GM18508 (cell line): ENCODE data around the gene FAXC.
"Not testable (repeated sequence)": the region's sequence is repeated elsewhere in the genome, so short reads cannot be mapped to it uniquely, and the experiment has no call there.

Experiments used
- ATAC-seq: cut with Tn5 transposase; IDR thresholded peaks from one replicate; pipeline ENCODE4 v1.9.1; 2021; ENCODE audit warnings: moderate number of reproducible peaks; ENCODE audit not compliant: insufficient read depth, unreplicated experiment

FAXC gene

DNA sequence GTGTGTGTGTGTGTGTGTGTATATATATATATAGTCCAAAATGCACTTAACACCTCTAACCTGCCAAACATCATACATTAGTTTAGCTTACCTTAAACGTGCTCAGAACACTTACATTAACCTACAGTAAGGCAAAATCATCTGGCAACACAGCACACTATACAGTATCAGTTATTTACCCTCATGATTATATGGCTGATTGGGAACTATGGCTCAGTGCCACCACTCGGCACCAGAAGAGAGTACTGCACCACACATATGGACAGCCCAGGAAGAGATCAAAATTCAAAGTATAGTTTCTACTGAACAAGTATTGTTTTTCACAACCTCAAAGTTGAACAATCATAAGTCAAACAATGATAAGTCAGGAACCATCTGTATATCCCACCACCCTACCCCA lies 59.8 kb downstream of the FAXC start:
- no peak for ATAC-seq

DNA sequence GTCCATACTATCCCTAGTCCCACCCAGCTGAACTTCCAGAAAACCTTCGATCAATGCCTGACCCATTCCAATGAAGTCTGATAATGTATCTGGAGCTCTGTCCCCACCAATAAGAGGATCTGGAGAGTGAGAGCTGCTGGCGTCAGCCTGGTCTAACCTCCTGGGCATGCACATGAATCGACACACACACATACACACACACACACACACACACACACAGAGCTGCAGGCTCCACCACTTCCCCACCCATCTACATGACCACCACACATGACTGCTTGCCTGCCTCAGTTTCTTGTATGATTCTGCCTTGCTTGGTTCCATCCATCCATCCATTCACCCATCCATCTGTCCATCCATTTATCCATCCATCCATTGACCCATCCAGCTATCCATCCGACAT lies 60.8 kb downstream of the FAXC start:
- no peak for ATAC-seq

DNA sequence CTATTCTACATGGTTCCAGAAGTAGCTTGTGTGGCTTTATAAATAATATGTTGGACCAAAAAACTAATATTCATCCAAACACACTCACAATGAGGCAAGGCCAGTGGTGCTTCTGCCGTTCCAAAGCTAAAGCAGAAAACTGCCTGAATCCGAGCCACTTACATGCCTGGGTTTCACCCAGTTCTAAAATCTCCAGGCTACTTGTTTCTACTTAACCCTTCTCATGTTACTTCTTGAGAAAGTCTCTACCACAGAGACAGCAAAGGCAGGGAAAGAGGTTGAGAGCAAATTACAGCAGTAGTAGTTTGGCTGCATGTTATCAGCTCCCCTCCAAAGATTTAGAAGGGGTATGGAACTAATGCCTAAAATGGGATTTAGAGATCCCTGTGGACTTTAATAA lies 62.0 kb downstream of the FAXC start:
- ATAC-seq, result no peak

DNA sequence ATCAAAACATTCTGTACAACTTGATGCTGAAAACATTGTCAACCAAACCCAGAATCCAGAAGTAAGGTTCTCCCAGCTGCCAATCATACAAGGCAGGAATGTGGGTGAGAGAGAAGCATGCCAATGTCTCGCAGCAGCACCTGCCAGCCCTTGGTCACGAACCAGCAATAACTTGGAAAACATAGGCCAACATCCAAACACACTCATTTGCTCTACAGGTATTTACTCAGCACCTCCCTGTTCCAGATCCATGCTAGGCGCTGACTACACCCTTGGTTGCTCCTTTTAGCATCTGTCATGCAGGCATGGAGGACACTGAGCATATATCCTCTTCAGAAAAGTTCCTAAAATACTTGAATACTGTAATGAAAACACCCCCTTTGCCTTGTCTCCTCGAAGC lies 63.6 kb downstream of the FAXC start:
- no peak for ATAC-seq

DNA sequence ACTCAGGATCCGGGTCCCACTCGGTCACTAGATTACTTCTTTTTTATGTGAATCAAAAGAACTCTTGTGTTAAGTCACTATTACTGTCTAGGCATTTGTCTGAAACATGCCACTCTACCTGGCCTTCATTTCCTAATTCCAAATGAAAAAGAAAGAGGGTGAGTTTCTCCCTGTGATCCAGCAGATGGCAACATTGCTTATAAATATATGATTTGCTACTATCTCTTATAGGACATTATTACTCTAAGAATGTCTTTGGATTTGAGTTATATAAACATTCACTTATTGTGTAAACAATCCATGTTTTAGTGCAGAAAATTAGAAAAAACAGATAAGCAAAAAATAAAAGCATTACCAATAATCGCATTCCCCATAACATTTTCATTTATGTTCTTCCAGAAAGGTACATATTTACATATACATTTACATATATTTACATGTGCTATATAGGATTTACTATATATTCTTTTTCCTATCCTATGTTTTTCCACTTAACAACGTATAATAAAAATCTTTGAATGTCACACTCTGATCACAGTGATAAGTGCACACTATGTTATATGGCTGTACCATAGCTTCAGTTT lies 66.9 kb downstream of the FAXC start:
- no peak for ATAC-seq

DNA sequence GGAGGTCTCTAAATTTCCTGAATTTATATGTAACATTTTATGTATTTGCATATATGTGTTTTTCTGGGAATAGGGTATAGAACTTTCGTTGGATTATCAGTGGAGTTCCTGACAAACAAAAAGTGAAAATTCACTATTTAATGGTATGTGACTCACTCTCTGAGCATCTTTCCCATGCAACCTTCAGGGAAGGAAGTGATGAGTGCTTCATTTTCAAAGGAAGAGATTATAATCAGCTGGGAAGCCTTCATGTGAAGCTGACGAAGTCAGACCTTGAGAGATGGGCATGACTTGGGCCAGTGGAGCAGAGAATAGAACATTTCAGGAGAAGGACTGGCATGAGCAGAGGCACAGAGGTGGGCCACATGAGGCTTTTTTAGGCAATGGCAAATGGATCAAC lies 72.7 kb downstream of the FAXC start:
- no peak for ATAC-seq

DNA sequence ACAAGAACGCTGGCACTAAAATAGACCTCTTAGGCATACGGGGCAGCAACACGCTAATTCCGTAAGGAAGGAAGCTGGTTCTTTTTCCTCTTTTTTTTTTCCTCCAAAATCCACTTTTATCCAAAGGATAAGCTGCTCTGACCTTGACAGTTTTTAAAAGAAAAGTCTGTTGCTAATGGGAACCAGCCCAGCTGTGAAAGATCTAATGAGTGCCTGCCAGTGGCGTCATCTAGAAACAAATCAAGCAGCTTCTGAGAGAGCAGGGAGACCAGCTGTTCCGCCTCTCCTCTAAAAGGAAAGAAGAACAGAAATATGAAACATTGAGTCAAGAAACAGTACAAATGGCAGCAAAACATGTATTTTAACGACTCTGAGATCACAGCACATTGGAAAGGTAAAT lies 78.6 kb downstream of the FAXC start:
- ATAC-seq, result no peak

DNA sequence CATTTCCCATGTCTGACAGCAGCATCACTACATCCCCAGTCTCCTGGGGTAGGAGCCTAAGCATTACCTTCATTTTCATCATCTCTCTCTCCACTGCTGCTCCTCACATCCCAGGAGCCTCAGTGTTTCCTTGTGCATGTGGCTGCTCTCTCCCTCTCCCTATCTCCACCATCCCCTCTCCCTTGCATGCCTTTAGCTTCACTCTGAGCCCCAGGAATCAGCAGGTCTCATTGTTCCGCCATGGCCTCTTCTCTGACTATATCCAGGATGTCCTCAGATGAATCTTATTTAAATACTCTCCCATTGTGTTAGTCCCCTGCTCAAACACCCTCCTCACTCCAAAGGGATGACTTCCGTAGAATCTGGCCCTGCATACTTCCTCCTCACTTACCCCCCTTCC lies 79.4 kb downstream of the FAXC start:
- no peak for ATAC-seq

DNA sequence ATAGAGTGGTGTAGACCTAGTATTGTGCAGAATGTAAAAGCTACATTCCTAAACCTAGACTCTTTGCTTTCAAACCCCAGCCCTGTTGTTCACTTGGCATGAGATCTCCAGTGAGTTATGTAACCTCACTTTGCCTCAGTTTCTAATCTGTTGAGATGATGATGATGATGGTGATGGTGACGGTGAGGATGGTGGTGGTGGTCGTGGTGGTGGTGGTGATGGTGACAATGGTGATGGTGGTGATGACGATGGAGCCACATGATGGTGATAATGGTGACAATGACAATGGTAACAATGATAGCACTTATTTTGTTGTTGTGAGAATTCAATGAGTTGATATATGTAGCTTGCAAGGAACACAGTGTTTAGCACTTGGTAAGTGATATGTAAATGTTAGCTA lies 80.3 kb downstream of the FAXC start:
- ATAC-seq, result no peak

DNA sequence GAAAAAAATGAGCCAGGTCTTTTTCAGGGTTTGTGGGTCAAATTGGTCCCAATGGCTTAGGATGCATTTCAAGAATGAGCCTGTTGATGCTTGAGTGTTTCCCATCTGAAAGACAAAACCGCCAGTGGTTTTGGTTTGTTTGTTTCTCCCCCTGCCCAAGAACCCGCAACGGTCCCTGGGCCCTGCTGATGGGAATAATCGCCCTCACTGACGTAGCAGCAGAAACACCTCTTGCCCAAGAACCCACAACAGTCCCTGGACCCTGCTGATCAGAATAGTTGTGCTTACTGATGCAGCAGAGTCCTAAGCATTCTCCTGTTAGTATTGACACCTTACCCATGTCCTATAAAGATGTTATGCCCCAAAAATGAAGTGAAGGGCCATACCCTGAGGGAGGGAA lies 82.5 kb downstream of the FAXC start:
- ATAC-seq, result not testable (repeated sequence)

DNA sequence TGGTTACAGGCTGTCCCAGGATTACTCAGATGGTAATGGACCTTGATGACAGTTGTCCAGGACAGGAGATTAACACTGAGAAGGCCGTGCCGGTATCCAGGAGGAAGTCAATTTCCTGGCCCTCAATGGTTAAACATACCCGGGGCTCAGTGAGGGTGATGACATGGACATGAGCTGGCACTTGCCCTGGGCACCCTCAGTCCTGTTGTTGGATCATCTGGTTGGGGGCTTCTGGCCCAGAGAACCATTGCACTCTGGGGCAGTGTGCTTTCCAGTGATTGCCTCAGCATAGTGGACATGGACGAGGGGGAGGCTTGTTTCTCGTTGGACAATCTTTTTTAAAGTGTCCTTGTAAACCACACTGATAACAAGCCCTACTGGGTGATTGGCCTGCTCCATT lies 84.0 kb downstream of the FAXC start:
- not testable (repeated sequence) for ATAC-seq

DNA sequence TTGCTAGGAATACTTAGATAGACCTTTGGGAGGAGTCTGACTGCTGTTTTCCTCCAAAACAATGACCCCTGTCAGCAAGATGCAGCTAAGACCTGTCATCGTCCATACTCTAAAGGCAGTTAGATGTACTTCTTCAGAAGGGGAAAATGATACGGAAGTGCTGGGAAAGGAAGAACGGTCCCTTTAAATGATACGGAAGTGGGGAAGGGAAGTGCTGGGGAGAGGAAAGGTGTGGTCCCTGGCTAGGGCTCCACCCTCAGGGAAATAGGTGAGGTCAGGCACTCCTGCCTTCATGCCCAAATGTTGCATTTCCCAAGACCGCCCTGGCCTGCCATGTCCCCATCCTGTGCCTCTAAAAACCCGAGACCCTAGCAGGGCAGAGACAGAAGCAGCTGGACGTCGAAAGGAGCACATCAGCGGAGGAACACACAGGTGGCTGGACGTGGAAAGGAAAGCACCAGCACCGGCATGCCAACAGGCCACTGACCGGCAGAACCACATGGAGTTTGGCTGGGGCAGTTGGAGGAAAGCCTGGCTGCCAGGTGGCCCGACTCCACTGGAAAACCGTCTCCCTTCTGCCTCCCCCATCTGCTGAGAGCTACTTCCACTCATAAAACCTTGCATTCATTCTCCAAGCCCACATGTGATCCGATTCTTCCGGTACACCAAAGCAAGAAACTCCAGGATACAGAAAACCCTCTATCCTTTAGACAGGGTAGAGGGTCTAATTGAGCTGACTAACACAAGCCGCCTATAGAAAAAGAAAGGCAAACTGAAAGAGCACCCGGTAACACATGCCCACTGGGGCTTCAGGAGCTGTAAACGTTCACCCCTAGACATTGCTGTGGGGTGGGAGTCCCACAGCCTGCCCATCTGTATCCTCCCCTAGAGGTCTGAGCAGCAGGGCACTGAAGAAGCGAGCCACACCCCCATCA lies 94.6 kb downstream of the FAXC start:
- ATAC-seq, result no peak

DNA sequence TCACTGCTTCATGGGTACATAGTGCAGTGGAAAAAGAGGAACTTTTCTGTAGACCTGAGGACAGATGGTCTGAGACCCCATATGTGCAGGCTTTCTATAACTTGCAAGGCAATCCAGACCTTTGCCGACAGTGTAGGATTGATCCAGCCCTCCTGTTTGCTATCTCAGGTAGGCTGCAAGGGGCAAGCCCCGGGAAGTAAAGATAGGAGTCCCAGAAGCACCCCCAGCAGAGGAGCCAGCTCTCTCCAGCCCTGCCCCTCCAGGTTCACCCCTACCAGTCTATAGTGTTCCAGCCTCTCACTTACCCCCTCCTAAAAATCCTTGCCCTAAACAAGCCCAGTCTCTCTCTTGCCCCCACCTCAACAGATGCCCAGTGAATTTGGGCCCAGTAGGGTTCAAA lies 96.2 kb downstream of the FAXC start:
- no peak for ATAC-seq

DNA sequence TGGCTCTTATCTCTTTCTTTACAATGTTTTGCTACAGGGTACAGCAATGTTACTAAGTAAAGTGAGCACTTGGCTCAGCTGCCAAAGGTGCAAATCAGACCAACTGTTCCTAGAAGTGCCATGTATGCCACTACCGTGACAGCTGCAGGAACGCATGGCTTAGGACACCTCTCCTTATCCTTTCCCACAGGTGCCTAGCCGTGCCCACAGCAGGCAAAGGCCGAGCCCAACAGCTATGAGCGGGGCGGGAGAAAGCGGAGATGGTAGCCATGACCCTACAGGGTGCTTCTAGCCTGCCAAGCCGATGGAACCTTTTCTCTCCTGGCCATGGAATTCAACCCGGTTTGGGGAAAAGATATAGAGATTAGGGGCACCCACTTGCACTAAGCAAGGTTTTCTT lies 97.1 kb downstream of the FAXC start:
- ATAC-seq, result no peak

DNA sequence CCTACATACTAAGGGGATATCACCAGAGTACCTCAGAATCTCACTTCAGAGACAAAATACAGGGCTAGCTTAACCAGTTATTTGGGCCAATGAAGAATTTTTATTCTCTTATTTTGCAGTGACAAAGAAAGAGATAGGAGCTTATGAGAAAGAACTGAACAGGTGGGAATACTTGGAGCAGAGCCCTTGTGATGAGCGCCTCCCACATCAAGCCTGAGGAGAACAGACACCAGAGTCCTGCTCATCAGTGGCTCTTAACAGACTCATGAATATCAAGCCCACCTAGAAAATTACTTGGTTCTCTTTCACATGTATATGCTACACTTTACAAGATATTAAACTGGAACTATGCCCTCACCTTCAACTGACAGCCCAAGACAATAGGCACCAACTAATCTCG lies 99.0 kb downstream of the FAXC start:
- no peak for ATAC-seq

DNA sequence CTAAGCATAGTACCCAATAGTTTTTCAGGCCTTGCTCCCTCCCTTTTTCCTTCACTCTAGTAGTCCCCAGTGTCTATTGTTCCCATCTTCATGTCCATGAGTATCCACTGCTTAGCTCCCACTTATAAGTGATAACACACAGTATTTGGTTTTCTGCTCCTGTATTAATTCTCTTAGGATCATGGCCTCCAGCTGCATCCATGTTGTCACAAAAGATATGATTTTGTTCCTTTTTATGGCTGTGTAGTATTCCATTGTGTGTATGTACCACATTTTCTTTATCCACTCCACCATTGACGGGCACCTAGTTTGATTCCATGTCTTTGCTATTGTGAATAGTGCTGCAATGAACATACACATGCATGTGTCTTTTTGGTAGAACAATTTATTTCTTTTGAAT lies 102.9 kb downstream of the FAXC start:
- no peak for ATAC-seq

DNA sequence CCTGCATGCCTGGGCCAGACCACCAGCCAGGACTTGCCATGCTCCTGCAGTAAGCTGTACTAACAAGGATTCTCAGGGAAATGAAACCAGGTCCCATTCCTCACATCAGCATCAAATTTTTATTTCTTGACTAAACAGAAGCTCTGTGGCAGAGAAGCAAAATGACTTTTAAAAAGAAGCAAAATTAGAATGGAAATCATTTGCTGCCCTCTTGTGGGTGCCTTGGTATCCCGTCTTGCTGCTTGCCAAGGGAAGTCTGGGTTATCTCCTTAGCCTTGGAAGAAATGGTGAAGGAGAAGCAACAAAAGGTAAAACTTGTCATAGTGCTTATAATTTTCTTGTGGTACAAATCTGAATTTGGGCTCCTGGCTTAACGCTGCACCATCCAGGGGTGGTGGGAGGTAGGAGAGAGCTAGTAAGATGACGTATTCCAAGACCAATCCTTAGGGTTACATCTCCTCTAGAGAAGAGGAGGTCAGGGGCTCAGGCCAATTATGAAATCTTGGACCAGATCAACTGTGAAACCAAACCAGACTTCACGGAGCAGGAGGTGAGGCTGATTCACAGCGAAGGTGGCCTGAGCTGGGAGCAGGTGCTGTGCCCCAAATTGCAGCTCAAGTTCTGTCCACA lies 107.5 kb downstream of the FAXC start:
- no peak for ATAC-seq

DNA sequence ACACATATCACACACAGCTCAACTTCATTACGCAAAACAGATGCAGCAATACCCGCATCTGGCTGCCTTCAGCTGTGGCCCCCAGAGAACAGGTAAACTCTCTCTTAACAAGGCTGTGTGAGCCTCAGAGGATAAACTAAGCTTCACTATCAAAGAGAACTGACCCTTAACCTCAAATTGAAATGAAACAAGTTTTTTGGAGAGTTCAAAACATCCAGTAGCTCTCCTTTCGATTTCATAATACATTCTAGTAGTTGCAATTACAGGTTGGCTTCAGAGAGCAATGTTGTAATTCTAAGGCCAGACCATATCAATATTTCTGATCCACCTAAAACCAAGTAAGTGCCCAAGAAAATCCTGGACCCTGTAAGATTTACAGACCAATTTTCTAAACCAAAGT lies 113.5 kb downstream of the FAXC start:
- no peak for ATAC-seq

DNA sequence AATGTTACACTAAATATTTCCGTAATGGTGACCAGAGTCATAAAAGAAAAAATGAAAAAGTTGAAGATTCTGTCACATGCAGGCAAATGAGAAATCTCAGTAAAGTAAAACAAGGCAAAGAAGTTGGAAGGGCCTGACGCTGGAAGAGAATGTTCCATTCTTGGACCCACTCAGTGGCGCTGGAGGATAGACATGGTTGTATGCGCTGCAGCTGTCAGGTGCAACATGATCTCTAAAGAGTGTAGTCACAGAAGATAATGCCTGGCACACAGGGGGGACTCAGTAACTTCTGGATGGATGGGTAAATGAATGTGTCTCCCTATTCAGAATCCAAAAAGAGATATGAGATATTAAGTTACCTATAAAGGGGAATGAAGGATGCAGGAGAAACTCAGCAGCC lies 116.3 kb downstream of the FAXC start:
- no peak for ATAC-seq

DNA sequence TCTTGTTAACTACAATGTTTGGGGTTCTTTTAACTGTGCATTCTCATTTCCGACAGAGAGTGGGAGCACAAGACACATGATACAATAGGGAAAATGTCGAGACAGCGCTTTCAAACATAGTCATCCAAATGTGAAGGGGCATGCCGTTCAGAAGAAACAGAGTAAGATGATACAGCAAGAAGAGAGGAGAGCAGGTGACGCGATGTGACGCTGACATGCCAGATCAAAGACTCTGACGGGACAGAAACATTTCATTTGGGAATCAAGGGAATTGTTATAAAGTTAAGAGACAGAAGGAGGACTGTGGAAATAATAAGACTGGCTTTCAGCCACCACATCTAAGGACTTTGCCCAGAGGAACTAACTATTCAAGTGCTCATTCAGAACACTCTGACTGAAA lies 117.4 kb downstream of the FAXC start:
- no peak for ATAC-seq

DNA sequence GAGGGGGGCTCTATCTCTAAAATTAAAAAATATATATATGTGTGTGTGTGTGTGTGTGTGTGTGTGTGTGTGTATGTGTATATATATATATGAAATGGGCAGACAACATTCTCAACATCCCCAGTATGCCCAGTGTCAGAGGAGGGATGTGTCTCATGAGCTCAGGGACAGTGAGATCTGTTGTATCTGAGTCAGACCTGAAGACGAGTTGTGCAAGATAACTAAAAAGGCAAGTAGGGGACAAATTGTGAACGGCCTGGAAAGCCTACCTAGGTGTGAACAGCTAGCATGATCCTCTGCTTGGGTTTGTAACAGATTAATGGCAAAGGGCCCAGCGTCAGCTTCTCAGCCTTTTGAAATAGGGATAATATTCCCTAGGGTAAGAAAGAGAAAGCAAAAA lies 124.3 kb downstream of the FAXC start:
- ATAC-seq, result no peak
